MM.1S (cell line): ENCODE data around the gene MYZAP.

Experiments used
- EZH2phosphoT487 ChIP-seq: fragments of 300-600 bp; sonication (generic); IDR thresholded peaks from 2 replicates; pipeline ENCODE4 v1.6.1; 2018; ENCODE audit warnings: antibody characterized with exemption, low read length
- TF ChIP-seq, protein P1 (sequence below): fragments of 300-600 bp; sonication (generic); IDR thresholded peaks from 2 replicates; pipeline ENCODE4 v1.5.1; 2016; ENCODE audit warnings: antibody characterized with exemption, low read length, mixed read lengths

DNA sequence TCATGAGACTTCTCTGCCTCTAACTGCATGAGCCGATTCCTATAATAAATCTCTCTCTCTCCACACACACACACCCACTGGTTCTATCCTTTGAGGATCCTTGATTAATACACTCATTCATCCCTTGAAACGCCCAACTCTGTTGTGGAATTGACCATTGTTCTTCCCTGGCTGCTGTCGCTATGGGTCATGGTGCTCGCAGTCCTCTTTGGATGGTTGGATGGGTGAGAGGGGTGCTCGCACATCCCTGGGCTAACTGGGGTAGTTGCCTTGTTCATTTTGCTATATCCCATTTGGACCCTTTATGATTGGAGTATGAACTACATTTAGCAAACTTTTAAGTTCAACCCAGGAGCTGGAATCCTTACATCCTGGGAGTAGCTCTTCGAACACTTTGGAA is 33.9 kb upstream of the MYZAP start:
- TF ChIP-seq, protein P1, sequence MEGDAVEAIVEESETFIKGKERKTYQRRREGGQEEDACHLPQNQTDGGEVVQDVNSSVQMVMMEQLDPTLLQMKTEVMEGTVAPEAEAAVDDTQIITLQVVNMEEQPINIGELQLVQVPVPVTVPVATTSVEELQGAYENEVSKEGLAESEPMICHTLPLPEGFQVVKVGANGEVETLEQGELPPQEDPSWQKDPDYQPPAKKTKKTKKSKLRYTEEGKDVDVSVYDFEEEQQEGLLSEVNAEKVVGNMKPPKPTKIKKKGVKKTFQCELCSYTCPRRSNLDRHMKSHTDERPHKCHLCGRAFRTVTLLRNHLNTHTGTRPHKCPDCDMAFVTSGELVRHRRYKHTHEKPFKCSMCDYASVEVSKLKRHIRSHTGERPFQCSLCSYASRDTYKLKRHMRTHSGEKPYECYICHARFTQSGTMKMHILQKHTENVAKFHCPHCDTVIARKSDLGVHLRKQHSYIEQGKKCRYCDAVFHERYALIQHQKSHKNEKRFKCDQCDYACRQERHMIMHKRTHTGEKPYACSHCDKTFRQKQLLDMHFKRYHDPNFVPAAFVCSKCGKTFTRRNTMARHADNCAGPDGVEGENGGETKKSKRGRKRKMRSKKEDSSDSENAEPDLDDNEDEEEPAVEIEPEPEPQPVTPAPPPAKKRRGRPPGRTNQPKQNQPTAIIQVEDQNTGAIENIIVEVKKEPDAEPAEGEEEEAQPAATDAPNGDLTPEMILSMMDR: no peak
- no peak for TF ChIP-seq EZH2phosphoT487
